Measurements from ENCODE around the gene PIK3IP1.
A peak's percentile ranks its signal among the peaks of the same experiment; 100 is the strongest.
"Not testable (repeated sequence)": the region's sequence is repeated elsewhere in the genome, so short reads cannot be mapped to it uniquely, and the experiment has no call there.

PIK3IP1 gene

GRCh38 chr22:31332010-31332409 lies 39.7 kb upstream of the PIK3IP1 start:
- Histone ChIP-seq H3K36me3 (peaks cover 100% of the 10 kb centered on the region), H3K4me2 (peak overlapping the region; percentile 86), H3K27ac (peak overlapping the region; percentile 73), H3K4me3 (peak overlapping the region; percentile 40; the same call in 1 of the 2 replicates), H3K9ac (peak overlapping the region; percentile 61), H3K9me3 (no peaks in the 10 kb centered on the region), H3K4me1 (peaks cover 81% of the 10 kb centered on the region), H3K27me3 (no peaks in the 10 kb centered on the region), H4K20me1 (peaks cover 98% of the 10 kb centered on the region)
- TF ChIP-seq Cebpa-rat (IDR thresholded peaks at IDR 0.05) = no peak

- Histone ChIP-seq H3K36me3 (peaks cover 100% of the 10 kb centered on the region), H3K27me3 (no peaks in the 10 kb centered on the region), H3K4me1 (peaks cover 77% of the 10 kb centered on the region), H3K9ac (no peak overlapping the region), H4K20me1 (peaks cover 97% of the 10 kb centered on the region), H3K4me2 (no peak overlapping the region), H3K4me3 (no peak overlapping the region), H3K27ac (no peak overlapping the region), H3K9me3 (no peaks in the 10 kb centered on the region)
- no peak for TF ChIP-seq Cebpa-rat (IDR thresholded peaks at IDR 0.05)
Observed at GRCh38 chr22:31329453-31330215, 37.3 kb upstream of the PIK3IP1 start.

GRCh38 chr22:31329029-31329428 lies 36.7 kb upstream of the PIK3IP1 start:
- H3K27me3 ChIP-seq = no peaks in the 10 kb centered on the region
- peaks cover 71% of the 10 kb centered on the region for H3K4me1 ChIP-seq
- H3K4me2 ChIP-seq = no peak overlapping the region; the same call in 1 of the 2 replicates
- no peak overlapping the region for H3K27ac ChIP-seq
- H3K9me3 ChIP-seq = no peaks in the 10 kb centered on the region
- no peak overlapping the region for H3K4me3 ChIP-seq
- TF ChIP-seq Cebpa-rat (IDR thresholded peaks at IDR 0.05) = no peak
- H3K36me3 ChIP-seq = peaks cover 100% of the 10 kb centered on the region
- H3K9ac ChIP-seq = no peak overlapping the region
- peaks cover 91% of the 10 kb centered on the region for H4K20me1 ChIP-seq

GRCh38 chr22:31328544-31328960 lies 36.3 kb upstream of the PIK3IP1 start:
- TF ChIP-seq Cebpa-rat (IDR thresholded peaks at IDR 0.05) = no peak
- peaks cover 100% of the 10 kb centered on the region for H3K36me3 ChIP-seq

GRCh38 chr22:31327806-31328543 lies 35.7 kb upstream of the PIK3IP1 start:
- Histone ChIP-seq H3K36me3 (peaks cover 100% of the 10 kb centered on the region), H4K20me1 (peaks cover 81% of the 10 kb centered on the region)

More at GRCh38 chr22:31328544-31328960, 36.3 kb upstream of the PIK3IP1 start:
- H3K9me3 ChIP-seq = no peaks in the 10 kb centered on the region
- H3K4me2 ChIP-seq = peak overlapping the region; percentile 51; the same call in 1 of the 2 replicates
- H3K9ac ChIP-seq = no peak overlapping the region
- peaks cover 66% of the 10 kb centered on the region for H3K4me1 ChIP-seq
- no peak overlapping the region for H3K4me3 ChIP-seq
- H4K20me1 ChIP-seq = peaks cover 86% of the 10 kb centered on the region
- H3K27ac ChIP-seq = no peak overlapping the region
- H3K27me3 ChIP-seq = no peaks in the 10 kb centered on the region

GRCh38 chr22:31326877-31327276 lies 34.6 kb upstream of the PIK3IP1 start:
- Histone ChIP-seq H3K4me3 (no peak overlapping the region), H3K4me1 (peaks cover 49% of the 10 kb centered on the region), H3K4me2 (peak overlapping the region; percentile 51), H3K9me3 (no peaks in the 10 kb centered on the region), H3K27me3 (no peaks in the 10 kb centered on the region), H4K20me1 (peaks cover 70% of the 10 kb centered on the region), H3K27ac (no peak overlapping the region), H3K9ac (no peak overlapping the region), H3K36me3 (peaks cover 100% of the 10 kb centered on the region)
- TF ChIP-seq Cebpa-rat (IDR thresholded peaks at IDR 0.05) = no peak

More at GRCh38 chr22:31327806-31328543, 35.7 kb upstream of the PIK3IP1 start:
- no peak overlapping the region; the same call in 1 of the 2 replicates for H3K27ac ChIP-seq
- TF ChIP-seq Cebpa-rat (IDR thresholded peaks at IDR 0.05) = no peak
- H3K4me1 ChIP-seq = peaks cover 60% of the 10 kb centered on the region
- H3K4me2 ChIP-seq = peak overlapping the region; percentile 51
- H3K4me3 ChIP-seq = no peak overlapping the region
- no peaks in the 10 kb centered on the region for H3K27me3 ChIP-seq
- H3K9ac ChIP-seq = no peak overlapping the region
- no peaks in the 10 kb centered on the region for H3K9me3 ChIP-seq

GRCh38 chr22:31323578-31324550 lies 31.6 kb upstream of the PIK3IP1 start:
- H3K36me3 ChIP-seq = peaks cover 81% of the 10 kb centered on the region
- no peak for TF ChIP-seq Cebpa-rat (IDR thresholded peaks at IDR 0.05)
- H4K20me1 ChIP-seq = peaks cover 41% of the 10 kb centered on the region
- peaks cover 28% of the 10 kb centered on the region for H3K4me1 ChIP-seq
- no peak overlapping the region for H3K4me3 ChIP-seq
- H3K4me2 ChIP-seq = no peak overlapping the region
- H3K27ac ChIP-seq = no peak overlapping the region
- no peaks in the 10 kb centered on the region for H3K27me3 ChIP-seq
- H3K9ac ChIP-seq = no peak overlapping the region
- no peaks in the 10 kb centered on the region for H3K9me3 ChIP-seq

GRCh38 chr22:31321421-31321820 lies 29.1 kb upstream of the PIK3IP1 start:
- H3K27ac ChIP-seq = no peak overlapping the region
- TF ChIP-seq Cebpa-rat (IDR thresholded peaks at IDR 0.05) = no peak
- peaks cover 4% of the 10 kb centered on the region for H3K4me1 ChIP-seq
- H4K20me1 ChIP-seq = peaks cover 17% of the 10 kb centered on the region
- no peak overlapping the region for H3K9ac ChIP-seq
- H3K4me3 ChIP-seq = no peak overlapping the region
- peaks cover 57% of the 10 kb centered on the region for H3K36me3 ChIP-seq
- no peaks in the 10 kb centered on the region for H3K27me3 ChIP-seq
- no peaks in the 10 kb centered on the region for H3K9me3 ChIP-seq
- no peak overlapping the region for H3K4me2 ChIP-seq

- not testable (repeated sequence) for H3K4me2 ChIP-seq, H3K27ac ChIP-seq, H3K36me3 ChIP-seq, H3K27me3 ChIP-seq, H4K20me1 ChIP-seq, H3K4me3 ChIP-seq, H3K4me1 ChIP-seq, H3K9ac ChIP-seq
- peaks cover 11% of the 10 kb centered on the region for H3K9me3 ChIP-seq
Observed at GRCh38 chr22:31314220-31314619, 21.9 kb upstream of the PIK3IP1 start.
